Astrocyte (in vitro differentiated cells and primary cell): ENCODE measurements around the gene POGZ.

Experiments used
- CTCF ChIP-seq: IDR thresholded peaks from 2 replicates; pipeline ENCODE4 v1.5.1; 2011; ENCODE audit warnings: low read depth, mild to moderate bottlenecking, inconsistent platforms, low read length, moderate library complexity; ENCODE audit not compliant: insufficient read depth
- EZH2 ChIP-seq: IDR thresholded peaks from 2 replicates; pipeline ENCODE4 v1.6.1; 2012; ENCODE audit warnings: mild to moderate bottlenecking, low read length, inconsistent platforms; ENCODE audit not compliant: insufficient read depth

- no peak for TF ChIP-seq CTCF
- TF ChIP-seq EZH2 = no peak
Measured at GRCh38 chr1:151461694-151462093, 2.4 kb upstream of the POGZ start.
